ENCODE measurements around the gene SHKBP1. TPM values are rescaled to one million over a fixed set of nuclear protein-coding genes. Genes with fewer than 3 reads are reported as not detected.

SHKBP1 gene
- polyA plus RNA-seq, 3 donors, result 234 to 324 (median 284) TPM

DNA sequence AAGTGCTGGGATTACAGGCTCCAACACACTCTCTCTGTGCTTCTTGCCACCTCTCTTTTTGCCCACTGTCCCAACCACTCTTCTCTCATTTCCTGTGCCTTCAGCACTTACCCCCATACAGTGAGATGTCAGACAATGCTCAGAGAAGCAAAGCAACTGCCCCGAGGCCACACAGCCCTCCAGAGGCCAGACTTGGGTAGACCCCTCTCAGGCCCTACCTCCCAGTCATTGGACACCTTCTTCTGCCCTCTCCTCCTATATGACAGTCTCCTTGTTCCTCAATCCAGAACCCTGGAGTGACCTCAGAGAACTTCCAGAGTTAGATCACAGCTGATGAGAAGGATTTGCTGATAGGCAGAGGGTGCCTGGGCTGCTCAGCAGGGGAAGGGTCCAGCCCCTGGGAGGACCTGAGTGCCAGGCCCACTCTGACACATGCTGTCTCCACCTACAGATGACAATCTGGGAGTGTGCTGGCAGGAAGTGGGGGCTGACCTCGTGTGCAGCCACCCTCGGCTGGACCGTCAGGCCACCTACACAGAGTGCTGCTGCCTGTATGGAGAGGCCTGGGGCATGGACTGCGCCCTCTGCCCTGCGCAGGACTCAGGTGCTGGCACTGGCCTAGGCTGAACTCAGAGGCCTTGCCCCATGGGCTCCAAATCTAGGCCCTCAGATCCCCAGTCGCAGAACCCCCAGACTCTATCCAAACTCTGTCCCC is 48.9 kb downstream of the SHKBP1 start:
- Histone ChIP-seq H3K9ac (ENCODE audit: insufficient read depth, low read length, poor library complexity, severe bottlenecking) (no peak overlapping the region), H4K20me1 (ENCODE audit: insufficient read depth, low read length) (no peaks in the 10 kb centered on the region), H3K79me2 (ENCODE audit: insufficient read depth, low read length) (no peaks in the 10 kb centered on the region), H3K4me3 (replicated peaks in 1 of 3; ENCODE audit: low read depth in 2 of 3, low read length in 3 of 3) (no peak overlapping the region), H3K27me3 (ENCODE audit: control insufficient read depth in 2 of 2, insufficient read depth in 2 of 2, low read length in 2 of 2) (no peaks in the 10 kb centered on the region), H3K9me3 (replicated peaks in 1 of 2; ENCODE audit: control insufficient read depth in 1 of 2, insufficient read depth in 1 of 2, low read length in 2 of 2) (no peaks in the 10 kb centered on the region), H3K27ac (ENCODE audit: low read depth in 1 of 2, low read length in 2 of 2) (no peak overlapping the region), H2AFZ (ENCODE audit: insufficient read depth, low read depth, low read length, poor library complexity, severe bottlenecking) (no peak overlapping the region), H3K4me2 (replicated peaks; ENCODE audit: extremely low read depth, low read length, poor library complexity, severe bottlenecking) (no peak overlapping the region), H3K4me1 (ENCODE audit: control insufficient read depth in 1 of 2, insufficient read depth in 2 of 2, low read length in 2 of 2) (no peaks in the 10 kb centered on the region), H3K36me3 (replicated peaks in 1 of 2; ENCODE audit: control insufficient read depth in 1 of 2, insufficient read depth in 2 of 2, low read length in 2 of 2) (peaks cover 6 to 32% of the 10 kb centered on the region in 2 donors)
- TF ChIP-seq, protein P1, sequence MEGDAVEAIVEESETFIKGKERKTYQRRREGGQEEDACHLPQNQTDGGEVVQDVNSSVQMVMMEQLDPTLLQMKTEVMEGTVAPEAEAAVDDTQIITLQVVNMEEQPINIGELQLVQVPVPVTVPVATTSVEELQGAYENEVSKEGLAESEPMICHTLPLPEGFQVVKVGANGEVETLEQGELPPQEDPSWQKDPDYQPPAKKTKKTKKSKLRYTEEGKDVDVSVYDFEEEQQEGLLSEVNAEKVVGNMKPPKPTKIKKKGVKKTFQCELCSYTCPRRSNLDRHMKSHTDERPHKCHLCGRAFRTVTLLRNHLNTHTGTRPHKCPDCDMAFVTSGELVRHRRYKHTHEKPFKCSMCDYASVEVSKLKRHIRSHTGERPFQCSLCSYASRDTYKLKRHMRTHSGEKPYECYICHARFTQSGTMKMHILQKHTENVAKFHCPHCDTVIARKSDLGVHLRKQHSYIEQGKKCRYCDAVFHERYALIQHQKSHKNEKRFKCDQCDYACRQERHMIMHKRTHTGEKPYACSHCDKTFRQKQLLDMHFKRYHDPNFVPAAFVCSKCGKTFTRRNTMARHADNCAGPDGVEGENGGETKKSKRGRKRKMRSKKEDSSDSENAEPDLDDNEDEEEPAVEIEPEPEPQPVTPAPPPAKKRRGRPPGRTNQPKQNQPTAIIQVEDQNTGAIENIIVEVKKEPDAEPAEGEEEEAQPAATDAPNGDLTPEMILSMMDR (IDR thresholded peaks at IDR 0.05), result no peak
- no peaks in the 10 kb centered on the region for H3K9me3 Mint-ChIP-seq
- no peak overlapping the region for H3K4me3 Mint-ChIP-seq
- H3K36me3 Mint-ChIP-seq, result peaks cover 29 to 47% of the 10 kb centered on the region in 2 donors
- no peaks in the 10 kb centered on the region for H3K27me3 Mint-ChIP-seq (ENCODE audit: low read depth in 3 of 3)
- H3K4me1 Mint-ChIP-seq, result no peaks in the 10 kb centered on the region
- 87% methylated on average over 7 of the region's 7 CpGs for WGBS (ENCODE audit: insufficient coverage)
- no peak for DNase-seq
- intact Hi-C loops (cut with micrococcal nuclease), result no loop called here
- H3K27ac Mint-ChIP-seq, result peak overlapping the region in 2 of 7 donors; percentile 25 to 73

DNA sequence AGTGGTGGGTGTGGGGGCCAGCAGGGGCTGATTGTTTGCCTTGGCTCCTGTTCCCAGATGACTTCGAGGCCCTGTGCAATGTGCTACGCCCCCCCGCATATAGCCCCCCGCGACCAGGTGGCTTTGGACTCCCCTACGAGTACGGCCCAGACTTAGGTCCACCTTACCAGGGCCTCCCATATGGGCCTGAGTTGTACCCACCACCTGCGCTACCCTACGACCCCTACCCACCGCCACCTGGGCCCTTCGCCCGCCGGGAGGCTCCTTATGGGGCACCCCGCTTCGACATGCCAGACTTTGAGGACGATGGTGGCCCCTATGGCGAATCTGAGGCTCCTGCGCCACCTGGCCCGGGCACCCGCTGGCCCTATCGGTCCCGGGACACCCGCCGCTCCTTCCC is 50.2 kb downstream of the SHKBP1 start:
- Histone ChIP-seq H3K4me2 (replicated peaks; ENCODE audit: extremely low read depth, low read length, poor library complexity, severe bottlenecking) (no peak overlapping the region), H3K4me3 (replicated peaks in 1 of 3; ENCODE audit: low read depth in 2 of 3, low read length in 3 of 3) (no peak overlapping the region), H3K4me1 (ENCODE audit: control insufficient read depth in 1 of 2, insufficient read depth in 2 of 2, low read length in 2 of 2) (no peaks in the 10 kb centered on the region), H4K20me1 (ENCODE audit: insufficient read depth, low read length) (no peaks in the 10 kb centered on the region), H3K27me3 (ENCODE audit: control insufficient read depth in 2 of 2, insufficient read depth in 2 of 2, low read length in 2 of 2) (no peaks in the 10 kb centered on the region), H2AFZ (ENCODE audit: insufficient read depth, low read depth, low read length, poor library complexity, severe bottlenecking) (no peak overlapping the region), H3K36me3 (replicated peaks in 1 of 2; ENCODE audit: control insufficient read depth in 1 of 2, insufficient read depth in 2 of 2, low read length in 2 of 2) (peaks cover 6 to 24% of the 10 kb centered on the region in 2 donors), H3K9ac (ENCODE audit: insufficient read depth, low read length, poor library complexity, severe bottlenecking) (no peak overlapping the region), H3K9me3 (replicated peaks in 1 of 2; ENCODE audit: control insufficient read depth in 1 of 2, insufficient read depth in 1 of 2, low read length in 2 of 2) (no peaks in the 10 kb centered on the region), H3K27ac (ENCODE audit: low read depth in 1 of 2, low read length in 2 of 2) (no peak overlapping the region), H3K79me2 (ENCODE audit: insufficient read depth, low read length) (no peaks in the 10 kb centered on the region)
- H3K27ac Mint-ChIP-seq, result no peak overlapping the region
- DNase-seq, result no peak
- TF ChIP-seq, protein P1 (IDR thresholded peaks at IDR 0.05), result no peak
- intact Hi-C loops (cut with micrococcal nuclease), result no loop called here
- no peak overlapping the region for H3K4me3 Mint-ChIP-seq
- no peaks in the 10 kb centered on the region for H3K27me3 Mint-ChIP-seq (ENCODE audit: low read depth in 3 of 3)
- no peaks in the 10 kb centered on the region for H3K4me1 Mint-ChIP-seq
- 98% methylated on average over 23 of the region's 24 CpGs for WGBS (ENCODE audit: insufficient coverage)
- no peaks in the 10 kb centered on the region for H3K9me3 Mint-ChIP-seq
- peaks cover 22 to 39% of the 10 kb centered on the region in 2 donors for H3K36me3 Mint-ChIP-seq
